IPS-15b (cell line): ENCODE results near the gene EPAS1.

Experiments
- H3K27me3 ChIP-seq: one replicate; pipeline ENCODE4 v1.6.1; 2013; ENCODE audit warnings: low read length; ENCODE audit not compliant: control insufficient read depth, insufficient read depth
- H3K36me3 ChIP-seq: one replicate; pipeline ENCODE4 v1.6.1; 2013; ENCODE audit warnings: low read length; ENCODE audit not compliant: control insufficient read depth, insufficient read depth
- H3K4me1 ChIP-seq: one replicate; pipeline ENCODE4 v1.6.1; 2013; ENCODE audit warnings: mild to moderate bottlenecking, low read length; ENCODE audit not compliant: control insufficient read depth, insufficient read depth
- H3K4me3 ChIP-seq: one replicate; pipeline ENCODE4 v1.5.1; 2013; ENCODE audit warnings: low read depth, low read length
- H3K9ac ChIP-seq: one replicate; pipeline ENCODE4 v1.6.1; 2013; ENCODE audit warnings: low read depth, mild to moderate bottlenecking, low read length
- H3K9me3 ChIP-seq: one replicate; pipeline ENCODE4 v1.6.1; 2013; ENCODE audit warnings: mild to moderate bottlenecking, low read length; ENCODE audit not compliant: control insufficient read depth, insufficient read depth

EPAS1 gene

GRCh38 chr2:46296840-46297545 is at the start of gene EPAS1:
EPAS1 (plus strand) TSS chr2:46297407; CDS start chr2:46297912, 505 bp downstream.
- Histone ChIP-seq H3K9ac (no peak within 1 kb of the TSS), H3K36me3 (no peaks in the 10 kb centered on the region), H3K4me3 (peak within 1 kb of the TSS; percentile 66), H3K4me1 (peaks cover 2% of the 10 kb centered on the region), H3K27me3 (peaks cover 66% of the 10 kb centered on the region), H3K9me3 (no peaks in the 10 kb centered on the region)

GRCh38 chr2:46248171-46248570 is 49.0 kb upstream of the EPAS1 start:
- Histone ChIP-seq H3K27me3 (no peaks in the 10 kb centered on the region), H3K4me3 (no peak overlapping the region)

GRCh38 chr2:46249654-46250053 is 47.6 kb upstream of the EPAS1 start:
- H3K4me3 ChIP-seq = no peak overlapping the region
- no peaks in the 10 kb centered on the region for H3K9me3 ChIP-seq
- H3K27me3 ChIP-seq = no peaks in the 10 kb centered on the region
- no peak overlapping the region for H3K9ac ChIP-seq
- H3K36me3 ChIP-seq = no peaks in the 10 kb centered on the region
- H3K4me1 ChIP-seq = no peaks in the 10 kb centered on the region

More at GRCh38 chr2:46248171-46248570, 49.0 kb upstream of the EPAS1 start:
- Histone ChIP-seq H3K36me3 (no peaks in the 10 kb centered on the region), H3K4me1 (no peaks in the 10 kb centered on the region), H3K9ac (no peak overlapping the region), H3K9me3 (no peaks in the 10 kb centered on the region)

- Histone ChIP-seq H3K36me3 (no peaks in the 10 kb centered on the region), H3K4me3 (no peak overlapping the region), H3K27me3 (no peaks in the 10 kb centered on the region), H3K9ac (no peak overlapping the region), H3K4me1 (no peaks in the 10 kb centered on the region), H3K9me3 (no peaks in the 10 kb centered on the region)
Observed at GRCh38 chr2:46252891-46253659, 44.1 kb upstream of the EPAS1 start.

GRCh38 chr2:46254474-46254873 is 42.7 kb upstream of the EPAS1 start:
- H3K4me3 ChIP-seq = no peak overlapping the region
- no peaks in the 10 kb centered on the region for H3K4me1 ChIP-seq

GRCh38 chr2:46256563-46257142 is 40.6 kb upstream of the EPAS1 start:
- Histone ChIP-seq H3K4me3 (no peak overlapping the region), H3K9me3 (no peaks in the 10 kb centered on the region), H3K4me1 (no peaks in the 10 kb centered on the region), H3K9ac (no peak overlapping the region), H3K36me3 (no peaks in the 10 kb centered on the region), H3K27me3 (no peaks in the 10 kb centered on the region)

More at GRCh38 chr2:46254474-46254873, 42.7 kb upstream of the EPAS1 start:
- H3K9me3 ChIP-seq = no peaks in the 10 kb centered on the region
- no peaks in the 10 kb centered on the region for H3K36me3 ChIP-seq
- H3K9ac ChIP-seq = no peak overlapping the region
- H3K27me3 ChIP-seq = no peaks in the 10 kb centered on the region

GRCh38 chr2:46257476-46257875 is 39.7 kb upstream of the EPAS1 start:
- no peaks in the 10 kb centered on the region for H3K4me1 ChIP-seq
- H3K9ac ChIP-seq = no peak overlapping the region
- no peak overlapping the region for H3K4me3 ChIP-seq
- H3K27me3 ChIP-seq = no peaks in the 10 kb centered on the region
- no peaks in the 10 kb centered on the region for H3K36me3 ChIP-seq
- no peaks in the 10 kb centered on the region for H3K9me3 ChIP-seq

- Histone ChIP-seq H3K36me3 (no peaks in the 10 kb centered on the region), H3K4me1 (no peaks in the 10 kb centered on the region), H3K4me3 (no peak overlapping the region), H3K27me3 (no peaks in the 10 kb centered on the region), H3K9ac (no peak overlapping the region), H3K9me3 (no peaks in the 10 kb centered on the region)
Observed at GRCh38 chr2:46257980-46258379, 39.2 kb upstream of the EPAS1 start.

GRCh38 chr2:46258937-46259776 is 38.0 kb upstream of the EPAS1 start:
- Histone ChIP-seq H3K36me3 (no peaks in the 10 kb centered on the region), H3K9me3 (no peaks in the 10 kb centered on the region), H3K9ac (no peak overlapping the region)

GRCh38 chr2:46259777-46260168 is 37.4 kb upstream of the EPAS1 start:
- Histone ChIP-seq H3K9me3 (no peaks in the 10 kb centered on the region), H3K27me3 (no peaks in the 10 kb centered on the region), H3K4me3 (no peak overlapping the region), H3K9ac (no peak overlapping the region), H3K4me1 (no peaks in the 10 kb centered on the region), H3K36me3 (no peaks in the 10 kb centered on the region)

More at GRCh38 chr2:46258937-46259776, 38.0 kb upstream of the EPAS1 start:
- Histone ChIP-seq H3K27me3 (no peaks in the 10 kb centered on the region), H3K4me1 (no peaks in the 10 kb centered on the region), H3K4me3 (no peak overlapping the region)

GRCh38 chr2:46260305-46260704 is 36.9 kb upstream of the EPAS1 start:
- no peak overlapping the region for H3K9ac ChIP-seq
- no peaks in the 10 kb centered on the region for H3K9me3 ChIP-seq
- no peaks in the 10 kb centered on the region for H3K4me1 ChIP-seq
- H3K4me3 ChIP-seq = no peak overlapping the region
- no peaks in the 10 kb centered on the region for H3K27me3 ChIP-seq
- no peaks in the 10 kb centered on the region for H3K36me3 ChIP-seq
